Stimulated activated CD4-positive, alpha-beta T cell treated with anti-CD3 and anti-CD28 coated beads, Interleukin-1b, Interleukin-23, amount 100 ng/mL, for 24 hours (primary cell): ENCODE measurements around the gene AVL9.
"Not testable (repeated sequence)": the region's sequence is repeated elsewhere in the genome, so short reads cannot be mapped to it uniquely, and the experiment has no call there.

Experiments used
- DNase-seq, 4 experiments: peaks; one replicate each; pipeline ENCODE4 v3.0.0-alpha.2; 2020; ENCODE audit warnings: low read depth in 4 of 4, low spot score in 1 of 4

AVL9 gene

GRCh38 chr7:32634798-32635393 is 139.6 kb downstream of the AVL9 start:
- not testable (repeated sequence) for DNase-seq

GRCh38 chr7:32636725-32637462 is 141.6 kb downstream of the AVL9 start:
- not testable (repeated sequence) for DNase-seq

- not testable (repeated sequence) for DNase-seq
Observed at GRCh38 chr7:32637611-32638010, 142.3 kb downstream of the AVL9 start.
